GM20000 (cell line): ENCODE data around the gene LINGO3.

Experiments used
- DNase-seq: peaks from one replicate; pipeline ENCODE4 v3.0.0; 2012; ENCODE audit warnings: low spot score
- TF ChIP-seq, protein P1 (sequence below): IDR thresholded peaks from 2 replicates; pipeline ENCODE4 v1.5.1; 2012; ENCODE audit warnings: mild to moderate bottlenecking, control low read depth; ENCODE audit errors: extremely low read depth, missing control alignments

LINGO3 gene

DNA sequence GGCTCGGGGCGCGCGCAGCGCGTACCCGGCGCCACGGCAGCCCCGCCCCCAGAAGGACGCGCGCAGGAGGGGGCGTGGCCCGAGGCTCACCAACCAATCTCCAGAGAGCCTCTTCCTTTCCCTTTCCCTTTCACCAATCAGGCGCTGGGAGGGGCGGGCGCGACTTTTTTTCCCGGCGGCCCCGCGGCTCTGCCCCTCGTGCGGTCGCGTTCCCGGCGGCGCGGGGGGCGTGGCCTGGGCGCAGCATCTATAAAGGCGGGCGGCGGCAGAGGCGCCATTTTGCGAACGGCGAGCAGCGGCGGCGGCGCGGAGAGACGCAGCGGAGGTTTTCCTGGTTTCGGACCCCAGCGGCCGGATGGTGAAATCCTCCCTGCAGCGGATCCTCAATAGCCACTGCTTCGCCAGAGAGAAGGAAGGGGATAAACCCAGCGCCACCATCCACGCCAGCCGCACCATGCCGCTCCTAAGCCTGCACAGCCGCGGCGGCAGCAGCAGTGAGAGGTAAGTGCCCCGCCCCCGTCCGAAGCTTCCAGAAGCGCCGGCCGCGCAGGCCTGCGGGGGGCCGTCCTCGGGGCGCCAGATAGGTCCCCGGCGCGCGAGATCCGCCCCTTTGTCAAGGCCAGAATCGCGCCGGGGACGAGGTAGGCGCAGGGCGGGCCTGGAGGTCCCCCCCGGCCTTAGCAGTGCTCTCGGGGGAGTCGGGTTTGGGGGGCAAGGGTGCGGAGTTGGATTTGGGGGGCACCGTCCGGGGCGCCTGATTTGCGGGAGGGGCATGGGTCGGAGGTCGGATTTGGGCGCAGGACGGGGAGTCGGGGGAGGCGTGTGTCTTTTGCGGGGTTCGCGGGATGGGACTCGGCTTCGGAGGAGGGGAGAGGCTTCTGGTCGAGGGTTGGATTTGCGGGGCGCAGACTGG lies 38.5 kb downstream of the LINGO3 start:
- TF ChIP-seq, protein P1, sequence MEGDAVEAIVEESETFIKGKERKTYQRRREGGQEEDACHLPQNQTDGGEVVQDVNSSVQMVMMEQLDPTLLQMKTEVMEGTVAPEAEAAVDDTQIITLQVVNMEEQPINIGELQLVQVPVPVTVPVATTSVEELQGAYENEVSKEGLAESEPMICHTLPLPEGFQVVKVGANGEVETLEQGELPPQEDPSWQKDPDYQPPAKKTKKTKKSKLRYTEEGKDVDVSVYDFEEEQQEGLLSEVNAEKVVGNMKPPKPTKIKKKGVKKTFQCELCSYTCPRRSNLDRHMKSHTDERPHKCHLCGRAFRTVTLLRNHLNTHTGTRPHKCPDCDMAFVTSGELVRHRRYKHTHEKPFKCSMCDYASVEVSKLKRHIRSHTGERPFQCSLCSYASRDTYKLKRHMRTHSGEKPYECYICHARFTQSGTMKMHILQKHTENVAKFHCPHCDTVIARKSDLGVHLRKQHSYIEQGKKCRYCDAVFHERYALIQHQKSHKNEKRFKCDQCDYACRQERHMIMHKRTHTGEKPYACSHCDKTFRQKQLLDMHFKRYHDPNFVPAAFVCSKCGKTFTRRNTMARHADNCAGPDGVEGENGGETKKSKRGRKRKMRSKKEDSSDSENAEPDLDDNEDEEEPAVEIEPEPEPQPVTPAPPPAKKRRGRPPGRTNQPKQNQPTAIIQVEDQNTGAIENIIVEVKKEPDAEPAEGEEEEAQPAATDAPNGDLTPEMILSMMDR = no peak

DNA sequence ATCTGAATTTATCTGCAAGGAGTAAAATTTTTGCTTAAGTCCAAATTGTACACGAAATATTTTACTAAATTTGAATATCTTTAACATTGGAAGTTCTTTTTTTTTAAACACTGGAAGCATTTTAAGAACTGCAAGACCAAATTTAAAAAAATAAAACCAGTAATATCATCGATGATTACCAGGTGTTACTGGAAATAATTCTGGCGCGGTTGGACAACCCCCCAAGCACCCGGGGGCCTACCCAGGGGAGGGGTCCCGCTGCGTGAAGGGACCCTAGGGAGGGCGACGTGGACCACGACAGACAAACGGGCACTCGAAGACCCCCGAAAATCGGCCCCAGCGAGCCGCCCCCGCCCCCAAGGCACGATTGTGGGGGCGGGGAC lies 39.1 kb downstream of the LINGO3 start:
- TF ChIP-seq, protein P1 = no peak
- DNase-seq = no peak

More for the DNA sequence above, 38.5 kb downstream of the LINGO3 start:
- DNase-seq = peak; percentile 100

DNA sequence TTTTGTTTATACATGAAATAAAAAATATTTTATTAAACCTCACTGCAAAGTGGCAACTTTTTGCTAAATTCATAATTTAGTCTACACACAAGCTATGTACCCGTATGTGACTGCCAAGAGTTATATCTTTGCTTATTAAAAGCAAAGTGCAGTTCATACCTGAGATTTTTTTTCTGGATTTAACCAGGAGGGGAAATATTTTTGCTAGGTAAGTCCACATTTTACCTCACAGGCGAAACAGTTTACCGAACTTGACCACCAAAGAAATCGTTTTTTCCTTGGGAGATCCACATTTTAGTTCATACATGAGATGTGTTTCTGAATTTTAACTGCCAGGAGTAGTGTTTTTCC lies 39.5 kb downstream of the LINGO3 start:
- no peak for DNase-seq
- TF ChIP-seq, protein P1 = no peak

DNA sequence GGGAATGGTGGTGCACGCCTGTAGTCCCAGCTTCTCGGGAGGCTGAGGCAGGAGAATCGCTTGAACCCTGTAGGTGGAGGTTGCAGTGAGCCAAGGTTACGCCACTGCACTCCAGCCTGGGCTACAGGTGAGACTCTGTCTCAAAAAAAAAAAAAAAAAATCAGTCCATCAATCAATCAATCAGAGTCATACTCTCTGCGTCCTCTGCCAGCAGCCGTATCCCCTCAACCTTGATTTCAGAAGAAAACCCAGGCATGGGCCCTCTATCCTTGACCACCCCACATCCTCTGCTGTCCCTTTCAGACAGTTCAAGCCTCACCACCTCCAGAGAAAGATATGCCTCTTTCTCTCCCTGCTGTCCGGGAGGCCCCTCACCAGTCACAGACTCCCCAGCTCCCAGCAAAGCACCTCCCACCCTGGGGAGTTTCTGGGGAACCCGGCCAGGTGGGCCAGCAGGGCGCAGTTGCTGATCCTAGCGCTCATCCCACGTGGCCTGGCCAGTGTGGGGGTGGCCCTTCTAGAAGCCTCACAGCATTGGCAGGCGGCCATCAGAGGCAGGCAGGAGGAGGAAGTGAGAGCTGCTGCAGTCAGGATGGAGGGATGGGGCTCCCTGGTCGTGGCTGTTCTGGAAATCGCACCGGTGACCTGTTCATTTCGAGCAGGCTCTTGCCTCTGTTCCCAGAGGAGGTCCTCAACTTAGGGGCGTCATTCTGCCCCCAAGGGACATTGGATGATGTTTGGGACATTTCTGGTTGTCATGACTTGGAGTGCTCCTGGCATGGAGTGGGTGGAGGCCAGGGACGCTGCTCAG lies 41.6 kb downstream of the LINGO3 start:
- TF ChIP-seq, protein P1 = no peak
- DNase-seq = peak; percentile 74

GRCh38 chr19:2261438-2262172 lies 46.3 kb downstream of the LINGO3 start:
- TF ChIP-seq, protein P1 = peak; percentile 46
- DNase-seq = no peak

DNA sequence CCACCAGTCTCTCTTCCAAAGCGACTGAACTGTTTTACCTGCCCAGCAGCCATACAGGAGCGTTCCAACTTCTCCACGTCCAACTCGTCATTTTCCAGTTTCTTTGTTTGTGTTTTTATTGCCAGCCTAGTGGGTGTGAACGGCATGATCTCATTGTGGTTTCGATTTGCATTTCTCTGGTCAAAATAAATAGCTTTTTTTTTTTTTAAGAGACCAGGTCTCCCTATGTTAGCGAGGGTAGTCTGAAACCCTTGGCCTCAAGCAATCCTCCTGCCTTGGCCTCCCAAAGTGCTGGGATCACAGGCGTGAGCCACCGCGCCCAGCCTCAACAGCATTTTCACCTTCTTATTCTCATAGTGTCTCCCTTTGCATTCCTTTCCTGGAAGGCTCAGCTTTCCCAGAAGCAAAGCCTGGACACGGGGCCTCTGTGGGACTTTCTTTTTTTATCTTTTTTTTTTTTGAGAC lies 47.6 kb downstream of the LINGO3 start:
- DNase-seq = no peak
- TF ChIP-seq, protein P1 = no peak
